Activated T-cell treated with anti-CD3 and anti-CD28 coated beads for 4 hours (primary cell): Measurements from ENCODE around the gene SMAD2.

Experiments used
- DNase-seq: peaks from one replicate; pipeline ENCODE4 v3.0.0-alpha.2; 2020

The SMAD2 gene

GRCh38 chr18:47893939-47894699, 36.3 kb downstream of the SMAD2 start:
- no peak for DNase-seq

- DNase-seq, result no peak
Measured at GRCh38 chr18:47893047-47893446, 37.4 kb downstream of the SMAD2 start.

GRCh38 chr18:47888156-47888555, 42.3 kb downstream of the SMAD2 start:
- DNase-seq, result no peak

GRCh38 chr18:47887227-47887626, 43.2 kb downstream of the SMAD2 start:
- no peak for DNase-seq

GRCh38 chr18:47883771-47884413, 46.6 kb downstream of the SMAD2 start:
- DNase-seq, result no peak

GRCh38 chr18:47882641-47883040, 47.8 kb downstream of the SMAD2 start:
- no peak for DNase-seq

GRCh38 chr18:47881752-47882455, 48.6 kb downstream of the SMAD2 start:
- DNase-seq, result no peak

- DNase-seq, result no peak
Measured at GRCh38 chr18:47881042-47881441, 49.4 kb downstream of the SMAD2 start.

GRCh38 chr18:47877892-47878291, 52.6 kb downstream of the SMAD2 start:
- DNase-seq, result no peak

- no peak for DNase-seq
Measured at GRCh38 chr18:47876813-47877212, 53.6 kb downstream of the SMAD2 start.

GRCh38 chr18:47873625-47874024, 56.8 kb downstream of the SMAD2 start:
- DNase-seq, result no peak

- DNase-seq, result no peak
Measured at GRCh38 chr18:47872426-47872825, 58.0 kb downstream of the SMAD2 start.

- DNase-seq, result no peak
Measured at GRCh38 chr18:47871288-47871687, 59.2 kb downstream of the SMAD2 start.

GRCh38 chr18:47870605-47871004, 59.9 kb downstream of the SMAD2 start:
- DNase-seq, result no peak

- DNase-seq, result no peak
Measured at GRCh38 chr18:47868744-47869143, 61.7 kb downstream of the SMAD2 start.

GRCh38 chr18:47865183-47865582, 65.3 kb downstream of the SMAD2 start:
- DNase-seq, result no peak

- no peak for DNase-seq
Measured at GRCh38 chr18:47863041-47863440, 67.4 kb downstream of the SMAD2 start.

- no peak for DNase-seq
Measured at GRCh38 chr18:47858607-47859006, 71.9 kb downstream of the SMAD2 start.

GRCh38 chr18:47847635-47848034, 82.8 kb downstream of the SMAD2 start:
- DNase-seq, result no peak

- DNase-seq, result no peak
Measured at GRCh38 chr18:47846431-47846830, 84.0 kb downstream of the SMAD2 start.

- DNase-seq, result no peak
Measured at GRCh38 chr18:47844828-47845498, 85.5 kb downstream of the SMAD2 start.

GRCh38 chr18:47842836-47843235, 87.6 kb downstream of the SMAD2 start:
- no peak for DNase-seq

- DNase-seq, result no peak
Measured at GRCh38 chr18:47838396-47838795, 92.1 kb downstream of the SMAD2 start.
